ENCODE measurements around the gene MSANTD3. TPM values are rescaled to one million over a fixed set of nuclear protein-coding genes. Genes with fewer than 3 reads are reported as not detected.

Gene MSANTD3
- total RNA-seq, 1 experiment from 2014 or later = 30.2 TPM

- H3K27ac Mint-ChIP-seq = no peak overlapping the region
- H3K36me3 Mint-ChIP-seq = no peaks in the 10 kb centered on the region
- no peak; the same call in 1 of the 2 replicates for ATAC-seq
- no peak overlapping the region for H3K4me3 Mint-ChIP-seq
- H3K4me1 Mint-ChIP-seq = peaks cover 10% of the 10 kb centered on the region
- H3K9me3 Mint-ChIP-seq = no peaks in the 10 kb centered on the region
- TF ChIP-seq ZNF423 (CRISPR knock-in tag; IDR thresholded peaks at IDR 0.05) (no peak), MYBL2 (CRISPR knock-in tag; IDR thresholded peaks at IDR 0.05) (no peak), ZSCAN18 (CRISPR knock-in tag; IDR thresholded peaks at IDR 0.05) (no peak)
- TF ChIP-seq, protein P1, sequence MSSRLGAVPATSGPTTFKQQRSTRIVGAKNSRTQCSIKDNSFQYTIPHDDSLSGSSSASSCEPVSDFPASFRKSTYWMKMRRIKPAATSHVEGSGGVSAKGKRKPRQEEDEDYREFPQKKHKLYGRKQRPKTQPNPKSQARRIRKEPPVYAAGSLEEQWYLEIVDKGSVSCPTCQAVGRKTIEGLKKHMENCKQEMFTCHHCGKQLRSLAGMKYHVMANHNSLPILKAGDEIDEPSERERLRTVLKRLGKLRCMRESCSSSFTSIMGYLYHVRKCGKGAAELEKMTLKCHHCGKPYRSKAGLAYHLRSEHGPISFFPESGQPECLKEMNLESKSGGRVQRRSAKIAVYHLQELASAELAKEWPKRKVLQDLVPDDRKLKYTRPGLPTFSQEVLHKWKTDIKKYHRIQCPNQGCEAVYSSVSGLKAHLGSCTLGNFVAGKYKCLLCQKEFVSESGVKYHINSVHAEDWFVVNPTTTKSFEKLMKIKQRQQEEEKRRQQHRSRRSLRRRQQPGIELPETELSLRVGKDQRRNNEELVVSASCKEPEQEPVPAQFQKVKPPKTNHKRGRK (CRISPR knock-in tag; IDR thresholded peaks at IDR 0.05; ENCODE audit: borderline replicate concordance) = no peak
- DNase-seq (ENCODE audit: low spot score) = no peak
- ChIA-PET CTCF (interaction anchor here (0.6 to 1.7 kb wide), 2 partner anchors 9 to 14 kb away, joined by 3 read pairs; no protein-coding TSS in a partner anchor), POLR2A (no interaction called here)
- no peaks in the 10 kb centered on the region for H3K27me3 Mint-ChIP-seq (ENCODE audit: low read depth)
These were observed 33.0 kb downstream of the MSANTD3 start for GRCh38 chr9:100459963-100460362.

DNA sequence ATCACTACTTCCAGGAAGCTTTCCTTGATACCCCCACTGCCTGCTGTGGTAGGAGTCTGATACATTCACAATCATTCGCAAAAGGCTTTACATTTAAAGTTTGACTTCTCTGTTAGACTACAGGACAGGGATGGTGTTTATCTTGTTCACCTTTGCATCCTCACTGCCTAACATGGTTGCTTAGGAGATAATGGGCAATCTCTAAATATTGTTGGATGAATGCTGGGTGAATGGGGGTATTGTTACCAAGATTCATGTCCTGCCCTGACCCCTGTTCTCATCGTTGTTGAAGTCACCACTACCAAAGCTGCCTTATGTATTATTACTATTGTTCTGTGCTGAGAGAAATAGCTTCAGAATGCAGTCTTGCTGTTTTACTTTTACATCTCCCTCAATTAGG, 38.3 kb downstream of the MSANTD3 start:
- Mint-ChIP-seq H3K9me3 (no peaks in the 10 kb centered on the region), H3K27me3 (ENCODE audit: low read depth) (no peaks in the 10 kb centered on the region), H3K36me3 (no peaks in the 10 kb centered on the region), H3K27ac (no peak overlapping the region), H3K4me3 (no peak overlapping the region), H3K4me1 (peaks cover 15% of the 10 kb centered on the region)
- ATAC-seq = no peak
- ChIA-PET POLR2A (no interaction called here), CTCF (no interaction called here)
- TF ChIP-seq ZMAT4 (CRISPR knock-in tag; IDR thresholded peaks at IDR 0.05) = no peak
- TF ChIP-seq GRHL2 (CRISPR knock-in tag; IDR thresholded peaks at IDR 0.05; ENCODE audit: insufficient replicate concordance, severe bottlenecking) = no peak
- TF ChIP-seq RELA (CRISPR knock-in tag; IDR thresholded peaks at IDR 0.05; ENCODE audit: borderline replicate concordance) = no peak
- no peak for TF ChIP-seq PRRX2 (CRISPR knock-in tag; IDR thresholded peaks at IDR 0.05)
- TF ChIP-seq NR1H2 (CRISPR knock-in tag; IDR thresholded peaks at IDR 0.05) = no peak
- TF ChIP-seq SOX15 (CRISPR knock-in tag; IDR thresholded peaks at IDR 0.05) = no peak
- no peak for TF ChIP-seq NR3C1 (CRISPR knock-in tag; conservative IDR thresholded peaks at IDR 0.05; ENCODE audit: low read depth)
- no peak for TF ChIP-seq JAZF1 (CRISPR knock-in tag; IDR thresholded peaks at IDR 0.05)
- TF ChIP-seq MYBL2 (CRISPR knock-in tag; IDR thresholded peaks at IDR 0.05) = no peak
- no peak for DNase-seq (ENCODE audit: low spot score)

DNA sequence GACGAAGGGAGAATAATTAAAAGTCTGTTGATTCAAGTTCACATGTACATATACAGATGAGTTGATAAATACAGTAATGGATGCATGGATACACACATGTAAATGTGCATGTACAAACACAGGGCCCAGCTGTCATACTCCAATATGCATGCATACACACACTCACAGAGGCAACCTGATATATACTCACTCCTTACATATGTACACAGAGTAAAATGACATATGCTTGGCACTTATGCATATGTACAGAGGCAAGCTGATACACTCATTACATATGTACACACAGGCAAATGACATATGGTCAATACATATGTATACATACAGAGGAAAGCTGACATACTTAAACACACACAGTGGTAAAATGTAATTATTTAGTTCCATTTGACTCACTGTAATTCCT, 38.8 kb downstream of the MSANTD3 start:
- no peak for ATAC-seq
- CTCF ChIA-PET = no interaction called here
- no peaks in the 10 kb centered on the region for H3K36me3 Mint-ChIP-seq
- H3K27ac Mint-ChIP-seq = no peak overlapping the region
- no peak for DNase-seq (ENCODE audit: low spot score)
- no peak overlapping the region for H3K4me3 Mint-ChIP-seq
- POLR2A ChIA-PET = no interaction called here
- TF ChIP-seq MAX (CRISPR knock-in tag; IDR thresholded peaks at IDR 0.05) = no peak
- TF ChIP-seq GTF2I (CRISPR knock-in tag; conservative IDR thresholded peaks at IDR 0.05) = no peak
- no peak for TF ChIP-seq EMX1 (CRISPR knock-in tag; IDR thresholded peaks at IDR 0.05)
- no peak for TF ChIP-seq ZNF423 (CRISPR knock-in tag; IDR thresholded peaks at IDR 0.05)
- no peak for TF ChIP-seq ZBTB21 (CRISPR knock-in tag; IDR thresholded peaks at IDR 0.05; ENCODE audit: borderline replicate concordance)
- no peak for TF ChIP-seq FOXK1 (CRISPR knock-in tag; IDR thresholded peaks at IDR 0.05)
- H3K27me3 Mint-ChIP-seq (ENCODE audit: low read depth) = no peaks in the 10 kb centered on the region
- peaks cover 15% of the 10 kb centered on the region for H3K4me1 Mint-ChIP-seq
- no peaks in the 10 kb centered on the region for H3K9me3 Mint-ChIP-seq

DNA sequence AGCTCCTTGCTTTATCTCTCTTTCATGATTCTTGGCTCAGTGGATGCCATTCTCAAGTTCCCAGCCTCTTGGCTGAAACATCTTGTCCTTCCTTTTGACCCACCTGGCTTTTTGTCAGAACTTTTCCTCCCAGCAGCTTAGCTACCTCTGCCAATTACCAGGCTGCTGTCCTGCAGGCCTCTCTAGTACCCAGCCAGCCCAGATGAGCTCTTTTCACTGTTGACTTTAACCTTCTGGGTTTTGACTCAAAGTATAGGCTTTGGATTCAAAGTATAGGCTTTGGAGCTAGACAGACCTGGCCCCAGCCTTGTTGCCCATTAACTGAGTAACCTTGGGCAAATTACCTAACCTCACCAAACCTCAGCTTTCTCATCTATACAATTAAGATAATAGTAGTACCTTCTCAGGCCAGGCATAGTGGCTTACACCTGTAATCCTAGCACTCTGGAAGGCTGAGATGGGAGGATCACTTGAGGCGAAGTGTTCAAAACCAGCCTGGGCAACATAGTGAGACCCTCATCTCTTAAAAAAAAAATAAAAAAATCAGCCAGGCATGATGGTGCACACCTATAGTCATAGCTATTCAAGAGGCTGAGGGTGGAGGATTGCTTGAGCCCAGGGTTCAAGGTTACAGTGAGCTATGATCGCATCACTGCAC, 39.4 kb downstream of the MSANTD3 start:
- no peak overlapping the region for H3K4me3 Mint-ChIP-seq
- ATAC-seq (no peak), DNase-seq (ENCODE audit: low spot score) (no peak)
- peaks cover 15% of the 10 kb centered on the region for H3K4me1 Mint-ChIP-seq
- no peaks in the 10 kb centered on the region for H3K36me3 Mint-ChIP-seq
- no peak overlapping the region for H3K27ac Mint-ChIP-seq
- POLR2A ChIA-PET = no interaction called here
- no peaks in the 10 kb centered on the region for H3K9me3 Mint-ChIP-seq
- H3K27me3 Mint-ChIP-seq (ENCODE audit: low read depth) = no peaks in the 10 kb centered on the region
- CTCF ChIA-PET = no interaction called here
- TF ChIP-seq ZNF219 (CRISPR knock-in tag; IDR thresholded peaks at IDR 0.05; ENCODE audit: borderline replicate concordance) = no peak
- TF ChIP-seq, protein P2, sequence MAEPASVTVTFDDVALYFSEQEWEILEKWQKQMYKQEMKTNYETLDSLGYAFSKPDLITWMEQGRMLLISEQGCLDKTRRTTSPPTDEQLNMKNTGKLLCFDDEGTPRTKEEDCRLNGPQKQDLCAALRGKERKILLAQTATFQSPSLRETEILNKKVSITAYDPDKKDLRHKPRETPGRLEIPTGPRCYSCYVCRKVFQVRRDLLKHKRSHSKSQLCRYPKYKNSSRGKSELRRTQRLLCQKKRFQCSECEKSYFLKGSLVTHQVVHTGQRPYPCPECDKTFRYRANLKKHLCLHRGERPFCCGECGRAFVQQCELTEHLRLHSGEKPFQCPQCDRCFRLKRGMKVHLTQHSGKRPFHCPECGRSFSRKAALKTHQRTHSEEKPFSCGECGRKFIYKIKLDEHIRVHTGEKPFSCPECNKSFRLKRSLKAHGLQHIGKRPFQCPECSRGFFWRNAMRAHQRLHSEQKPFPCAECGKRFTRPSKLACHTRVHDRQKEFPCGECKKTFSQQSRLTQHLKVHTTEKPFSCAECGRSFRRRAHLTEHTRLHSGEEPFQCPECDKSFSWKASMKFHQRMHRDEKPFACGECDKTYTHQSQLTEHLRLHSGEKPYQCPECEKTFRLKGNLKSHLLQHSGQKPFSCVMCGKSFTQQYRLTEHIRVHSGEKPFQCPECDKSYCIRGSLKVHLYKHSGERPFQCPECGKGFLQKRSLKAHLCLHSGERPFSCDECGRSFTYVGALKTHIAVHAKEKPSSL (CRISPR knock-in tag; conservative IDR thresholded peaks at IDR 0.05) = no peak
- no peak for TF ChIP-seq USF1 (CRISPR knock-in tag; IDR thresholded peaks at IDR 0.05)
- no peak for TF ChIP-seq NR1H2 (CRISPR knock-in tag; IDR thresholded peaks at IDR 0.05)
- TF ChIP-seq GRHL2 (CRISPR knock-in tag; IDR thresholded peaks at IDR 0.05; ENCODE audit: insufficient replicate concordance, severe bottlenecking) = no peak
- TF ChIP-seq TEAD1 (CRISPR knock-in tag; IDR thresholded peaks at IDR 0.05) = no peak
- TF ChIP-seq ZNF671 (CRISPR knock-in tag; IDR thresholded peaks at IDR 0.05) = no peak
- TF ChIP-seq RELA (CRISPR knock-in tag; IDR thresholded peaks at IDR 0.05; ENCODE audit: borderline replicate concordance) = no peak
- TF ChIP-seq CBFB (CRISPR knock-in tag; IDR thresholded peaks at IDR 0.05; ENCODE audit: low read depth) = no peak
- TF ChIP-seq IRF2 (CRISPR knock-in tag; IDR thresholded peaks at IDR 0.05; ENCODE audit: borderline replicate concordance, low read depth) = no peak
